HepG2 (cell line): ENCODE results near the gene VPS25. TPM values are rescaled to one million over a fixed set of nuclear protein-coding genes. Genes with fewer than 3 reads are reported as not detected.

Experiments used
- ASH2L ChIP-seq: fragments of 300-600, 200-600 bp; sonication (generic); IDR thresholded peaks from 2 replicates; pipeline ENCODE4 v1.7.0; 2017; ENCODE audit warnings: low read depth, mild to moderate bottlenecking, moderate library complexity, mixed read lengths, low read length; ENCODE audit not compliant: insufficient read length
- CREM ChIP-seq, 2 experiments: sonication (generic) in 1 of 2; formaldehyde crosslinking in 1 of 2; IDR thresholded peaks; 2 replicates each; pipeline versions ENCODE4 v1.4.0 to v1.6.1; 2016 to 2020; ENCODE audit warnings: antibody characterized with exemption in 1 of 2, mild to moderate bottlenecking in 1 of 2, missing genetic modification reagents in 1 of 2
- FOSL1 ChIP-seq: sonication (generic); formaldehyde crosslinking; IDR thresholded peaks from 2 replicates; pipeline ENCODE4 v1.9.0; 2021; ENCODE audit warnings: missing genetic modification reagents, borderline replicate concordance
- FOXJ3 ChIP-seq: sonication (generic); formaldehyde crosslinking; IDR thresholded peaks from 2 replicates; pipeline ENCODE4 v1.4.0; 2020; ENCODE audit warnings: missing genetic modification reagents, mild to moderate bottlenecking, borderline replicate concordance
- FOXP1 ChIP-seq, 2 experiments: fragments of 450-650 bp in 1 of 2; IDR thresholded peaks; 2 replicates each; pipeline ENCODE4 v1.6.1; 2017 to 2018; ENCODE audit warnings: antibody characterized with exemption in 1 of 2
- HNRNPK ChIP-seq: fragments of 200-400 bp; formaldehyde crosslinking; IDR thresholded peaks from 2 replicates; pipeline ENCODE4 v1.6.1; 2018; ENCODE audit warnings: low read length, low read depth, moderate library complexity, mild to moderate bottlenecking; ENCODE audit not compliant: poor library complexity, severe bottlenecking
- KAT8 ChIP-seq: IDR thresholded peaks from 2 replicates; pipeline ENCODE4 v1.6.1; 2016; ENCODE audit warnings: missing genetic modification reagents, missing compliant biosample characterization
- MAFG ChIP-seq: sonication (generic); formaldehyde crosslinking; IDR thresholded peaks from 2 replicates; pipeline ENCODE4 v1.5.1; 2020; ENCODE audit warnings: mild to moderate bottlenecking, missing genetic modification reagents
- MIXL1 ChIP-seq: IDR thresholded peaks from 2 replicates; pipeline ENCODE4 v1.6.1; 2016
- NFRKB ChIP-seq: fragments of 450-650 bp; IDR thresholded peaks from 2 replicates; pipeline ENCODE4 v1.6.1; 2017
- PITX1 ChIP-seq: sonication (generic); formaldehyde crosslinking; IDR thresholded peaks from 2 replicates; pipeline ENCODE4 v1.5.1; 2020; ENCODE audit warnings: mild to moderate bottlenecking, missing genetic modification reagents
- SALL1 ChIP-seq: sonication (generic); formaldehyde crosslinking; IDR thresholded peaks from 2 replicates; pipeline ENCODE4 v1.8.0; 2022; ENCODE audit warnings: mild to moderate bottlenecking, missing genetic modification reagents
- SOX6 ChIP-seq, 2 experiments: fragments of 450-650 bp in 1 of 2; sonication (generic) in 1 of 2; formaldehyde crosslinking in 1 of 2; IDR thresholded peaks; 2 replicates each; pipeline versions ENCODE4 v1.4.0 to v1.6.1; 2017 to 2020; ENCODE audit warnings: antibody characterized with exemption in 1 of 2, mild to moderate bottlenecking in 1 of 2, missing genetic modification reagents in 1 of 2
- THAP11 ChIP-seq: IDR thresholded peaks from 2 replicates; pipeline ENCODE4 v1.6.1; 2016; ENCODE audit warnings: missing biosample characterization, missing genetic modification reagents
- ZBTB7A ChIP-seq: sonication (generic); formaldehyde crosslinking; IDR thresholded peaks from 2 replicates; pipeline ENCODE4 v1.8.0; 2022; ENCODE audit warnings: mild to moderate bottlenecking, missing genetic modification reagents
- ZNF124 ChIP-seq: sonication (generic); formaldehyde crosslinking; IDR thresholded peaks from 2 replicates; pipeline ENCODE4 v1.4.0; 2020; ENCODE audit warnings: missing genetic modification reagents
- ZNF205 ChIP-seq: IDR thresholded peaks from 2 replicates; pipeline ENCODE4 v1.6.1; 2018; ENCODE audit warnings: missing biosample characterization, missing genetic modification reagents
- ZNF282 ChIP-seq: fragments of 450-650 bp; IDR thresholded peaks from 2 replicates; pipeline ENCODE4 v1.6.1; 2018; ENCODE audit not compliant: partially characterized antibody
- ZNF468 ChIP-seq: sonication (generic); formaldehyde crosslinking; IDR thresholded peaks from 2 replicates; pipeline ENCODE4 v1.8.0; 2022; ENCODE audit warnings: mild to moderate bottlenecking, moderate library complexity, missing genetic modification reagents
- ZNF816 ChIP-seq: sonication (generic); formaldehyde crosslinking; IDR thresholded peaks from 2 replicates; pipeline ENCODE4 v1.8.0; 2022; ENCODE audit warnings: missing genetic modification reagents, mild to moderate bottlenecking, borderline replicate concordance
- polyA plus RNA-seq, 8 experiments: library from polyadenylated mRNA; depleted of rRNA in 3 of 8; stranded (reverse) in 7 of 8; unstranded in 1 of 8; fragments of >200 nt; fragmentation: Illumina TruSeq in 4 of 8; extraction: Trizol in 4 of 8; gene quantifications; 2 replicates each; pipeline versions ENCODE4 v1.2.1 to v1.2.3, GENCODE V29; 2011 to 2016; ENCODE audit warnings: low read depth in 4 of 8, missing spikeins in 1 of 8, mixed read lengths in 1 of 8; ENCODE audit not compliant: insufficient read depth in 1 of 8
- total RNA-seq, 5 experiments: library from RNA; depleted of rRNA; stranded (reverse); fragments of >200 nt; fragmentation: Illumina TruSeq; extraction: Trizol; gene quantifications; 2 replicates each; pipeline ENCODE4 v1.2.3, GENCODE V29; 2016; ENCODE audit warnings: low read depth in 1 of 5
- TF ChIP-seq, protein P1 (sequence below): sonication (generic); formaldehyde crosslinking; IDR thresholded peaks from 2 replicates; pipeline ENCODE4 v1.4.0; 2020; ENCODE audit warnings: missing genetic modification reagents, borderline replicate concordance
- TF ChIP-seq, protein P2 (sequence below): sonication (generic); formaldehyde crosslinking; IDR thresholded peaks from 2 replicates; pipeline ENCODE4 v1.4.0; 2020; ENCODE audit warnings: missing genetic modification reagents
- TF ChIP-seq, protein P3 (sequence below): sonication (generic); formaldehyde crosslinking; IDR thresholded peaks from 2 replicates; pipeline ENCODE4 v1.4.0; 2020; ENCODE audit warnings: missing genetic modification reagents, borderline replicate concordance

VPS25 gene
- total and polyA plus RNA-seq, 2 of the 13 experiments (the other 11 are each of a cell fraction or from before 2014, with no cell fraction given) = 161 to 249 TPM

DNA sequence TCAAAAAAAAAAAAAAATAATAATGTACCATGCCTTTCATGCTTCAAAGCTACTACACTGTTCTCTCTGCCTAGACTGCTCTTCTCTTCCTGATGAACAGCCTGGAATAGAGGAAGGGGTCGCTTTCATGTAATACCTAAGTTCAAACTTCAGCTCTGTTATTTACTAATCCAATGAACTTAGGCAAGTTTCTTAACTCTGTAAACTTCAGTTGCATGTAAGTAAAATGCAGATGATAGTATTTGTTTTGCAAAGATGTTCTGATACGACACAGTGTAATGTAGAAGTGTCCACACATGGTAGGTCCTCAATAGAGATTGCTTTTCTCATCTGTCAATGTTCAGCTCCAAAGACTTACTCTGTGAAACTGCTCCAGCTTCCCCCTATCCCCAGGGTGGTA, 18.7 kb downstream of the VPS25 start (continued):
- TF ChIP-seq HNRNPK (no peak), THAP11 (CRISPR knock-in tag) (peak; percentile 60), ZNF282 (no peak), ZNF468 (no peak), MIXL1 (CRISPR knock-in tag) (peak; percentile 87), SOX6 (IDR thresholded peaks at IDR 0.05) (no peak), SOX6 (CRISPR knock-in tag; IDR thresholded peaks at IDR 0.05) (peak; percentile 44; the same call in 1 of the 2 replicates), CREM (IDR thresholded peaks at IDR 0.05) (peak; percentile 60; the same call in 1 of the 2 replicates), CREM (CRISPR knock-in tag; IDR thresholded peaks at IDR 0.05) (no peak), FOXP1 (IDR thresholded peaks at IDR 0.05) (0 out of 2 replicates have a peak, but pooled peaks have one; percentile 3), FOXP1 (CRISPR knock-in tag; IDR thresholded peaks at IDR 0.05) (peak; percentile 78; the same call in 1 of the 2 replicates), ASH2L (peak; percentile 19), FOXJ3 (CRISPR knock-in tag) (peak; percentile 59; the same call in 1 of the 2 replicates), ZBTB7A (CRISPR knock-in tag) (peak; percentile 56; the same call in 1 of the 2 replicates), ZNF124 (CRISPR knock-in tag) (0 out of 2 replicates have a peak, but pooled peaks have one; percentile 51), PITX1 (peak; percentile 50; the same call in 1 of the 2 replicates), KAT8 (CRISPR knock-in tag) (0 out of 2 replicates have a peak, but pooled peaks have one; percentile 13), MAFG (CRISPR knock-in tag) (no peak), SALL1 (CRISPR knock-in tag) (peak; percentile 33; the same call in 1 of the 2 replicates), FOSL1 (CRISPR knock-in tag) (no peak), ZNF816 (peak; percentile 45; the same call in 1 of the 2 replicates), NFRKB (no peak), ZNF205 (CRISPR knock-in tag) (peak; percentile 41; the same call in 1 of the 2 replicates)
- TF ChIP-seq, protein P1, sequence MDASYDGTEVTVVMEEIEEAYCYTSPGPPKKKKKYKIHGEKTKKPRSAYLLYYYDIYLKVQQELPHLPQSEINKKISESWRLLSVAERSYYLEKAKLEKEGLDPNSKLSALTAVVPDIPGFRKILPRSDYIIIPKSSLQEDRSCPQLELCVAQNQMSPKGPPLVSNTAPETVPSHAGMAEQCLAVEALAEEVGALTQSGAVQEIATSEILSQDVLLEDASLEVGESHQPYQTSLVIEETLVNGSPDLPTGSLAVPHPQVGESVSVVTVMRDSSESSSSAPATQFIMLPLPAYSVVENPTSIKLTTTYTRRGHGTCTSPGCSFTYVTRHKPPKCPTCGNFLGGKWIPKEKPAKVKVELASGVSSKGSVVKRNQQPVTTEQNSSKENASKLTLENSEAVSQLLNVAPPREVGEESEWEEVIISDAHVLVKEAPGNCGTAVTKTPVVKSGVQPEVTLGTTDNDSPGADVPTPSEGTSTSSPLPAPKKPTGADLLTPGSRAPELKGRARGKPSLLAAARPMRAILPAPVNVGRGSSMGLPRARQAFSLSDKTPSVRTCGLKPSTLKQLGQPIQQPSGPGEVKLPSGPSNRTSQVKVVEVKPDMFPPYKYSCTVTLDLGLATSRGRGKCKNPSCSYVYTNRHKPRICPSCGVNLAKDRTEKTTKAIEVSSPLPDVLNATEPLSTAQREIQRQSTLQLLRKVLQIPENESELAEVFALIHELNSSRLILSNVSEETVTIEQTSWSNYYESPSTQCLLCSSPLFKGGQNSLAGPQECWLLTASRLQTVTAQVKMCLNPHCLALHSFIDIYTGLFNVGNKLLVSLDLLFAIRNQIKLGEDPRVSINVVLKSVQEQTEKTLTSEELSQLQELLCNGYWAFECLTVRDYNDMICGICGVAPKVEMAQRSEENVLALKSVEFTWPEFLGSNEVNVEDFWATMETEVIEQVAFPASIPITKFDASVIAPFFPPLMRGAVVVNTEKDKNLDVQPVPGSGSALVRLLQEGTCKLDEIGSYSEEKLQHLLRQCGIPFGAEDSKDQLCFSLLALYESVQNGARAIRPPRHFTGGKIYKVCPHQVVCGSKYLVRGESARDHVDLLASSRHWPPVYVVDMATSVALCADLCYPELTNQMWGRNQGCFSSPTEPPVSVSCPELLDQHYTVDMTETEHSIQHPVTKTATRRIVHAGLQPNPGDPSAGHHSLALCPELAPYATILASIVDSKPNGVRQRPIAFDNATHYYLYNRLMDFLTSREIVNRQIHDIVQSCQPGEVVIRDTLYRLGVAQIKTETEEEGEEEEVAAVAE (CRISPR knock-in tag) = peak; percentile 50; the same call in 1 of the 2 replicates
- TF ChIP-seq, protein P2, sequence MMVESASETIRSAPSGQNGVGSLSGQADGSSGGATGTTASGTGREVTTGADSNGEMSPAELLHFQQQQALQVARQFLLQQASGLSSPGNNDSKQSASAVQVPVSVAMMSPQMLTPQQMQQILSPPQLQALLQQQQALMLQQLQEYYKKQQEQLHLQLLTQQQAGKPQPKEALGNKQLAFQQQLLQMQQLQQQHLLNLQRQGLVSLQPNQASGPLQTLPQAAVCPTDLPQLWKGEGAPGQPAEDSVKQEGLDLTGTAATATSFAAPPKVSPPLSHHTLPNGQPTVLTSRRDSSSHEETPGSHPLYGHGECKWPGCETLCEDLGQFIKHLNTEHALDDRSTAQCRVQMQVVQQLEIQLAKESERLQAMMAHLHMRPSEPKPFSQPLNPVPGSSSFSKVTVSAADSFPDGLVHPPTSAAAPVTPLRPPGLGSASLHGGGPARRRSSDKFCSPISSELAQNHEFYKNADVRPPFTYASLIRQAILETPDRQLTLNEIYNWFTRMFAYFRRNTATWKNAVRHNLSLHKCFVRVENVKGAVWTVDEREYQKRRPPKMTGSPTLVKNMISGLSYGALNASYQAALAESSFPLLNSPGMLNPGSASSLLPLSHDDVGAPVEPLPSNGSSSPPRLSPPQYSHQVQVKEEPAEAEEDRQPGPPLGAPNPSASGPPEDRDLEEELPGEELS = peak; percentile 53
- TF ChIP-seq, protein P3, sequence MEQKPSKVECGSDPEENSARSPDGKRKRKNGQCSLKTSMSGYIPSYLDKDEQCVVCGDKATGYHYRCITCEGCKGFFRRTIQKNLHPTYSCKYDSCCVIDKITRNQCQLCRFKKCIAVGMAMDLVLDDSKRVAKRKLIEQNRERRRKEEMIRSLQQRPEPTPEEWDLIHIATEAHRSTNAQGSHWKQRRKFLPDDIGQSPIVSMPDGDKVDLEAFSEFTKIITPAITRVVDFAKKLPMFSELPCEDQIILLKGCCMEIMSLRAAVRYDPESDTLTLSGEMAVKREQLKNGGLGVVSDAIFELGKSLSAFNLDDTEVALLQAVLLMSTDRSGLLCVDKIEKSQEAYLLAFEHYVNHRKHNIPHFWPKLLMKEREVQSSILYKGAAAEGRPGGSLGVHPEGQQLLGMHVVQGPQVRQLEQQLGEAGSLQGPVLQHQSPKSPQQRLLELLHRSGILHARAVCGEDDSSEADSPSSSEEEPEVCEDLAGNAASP (CRISPR knock-in tag) = no peak; the same call in 1 of the 2 replicates
